ENCODE data around the gene CSRNP2. TPM values are rescaled to one million over a fixed set of nuclear protein-coding genes. Genes with fewer than 3 reads are reported as not detected.

Gene CSRNP2
- polyA plus RNA-seq, 1 donor from 2014 or later, result 4.6 TPM

DNA sequence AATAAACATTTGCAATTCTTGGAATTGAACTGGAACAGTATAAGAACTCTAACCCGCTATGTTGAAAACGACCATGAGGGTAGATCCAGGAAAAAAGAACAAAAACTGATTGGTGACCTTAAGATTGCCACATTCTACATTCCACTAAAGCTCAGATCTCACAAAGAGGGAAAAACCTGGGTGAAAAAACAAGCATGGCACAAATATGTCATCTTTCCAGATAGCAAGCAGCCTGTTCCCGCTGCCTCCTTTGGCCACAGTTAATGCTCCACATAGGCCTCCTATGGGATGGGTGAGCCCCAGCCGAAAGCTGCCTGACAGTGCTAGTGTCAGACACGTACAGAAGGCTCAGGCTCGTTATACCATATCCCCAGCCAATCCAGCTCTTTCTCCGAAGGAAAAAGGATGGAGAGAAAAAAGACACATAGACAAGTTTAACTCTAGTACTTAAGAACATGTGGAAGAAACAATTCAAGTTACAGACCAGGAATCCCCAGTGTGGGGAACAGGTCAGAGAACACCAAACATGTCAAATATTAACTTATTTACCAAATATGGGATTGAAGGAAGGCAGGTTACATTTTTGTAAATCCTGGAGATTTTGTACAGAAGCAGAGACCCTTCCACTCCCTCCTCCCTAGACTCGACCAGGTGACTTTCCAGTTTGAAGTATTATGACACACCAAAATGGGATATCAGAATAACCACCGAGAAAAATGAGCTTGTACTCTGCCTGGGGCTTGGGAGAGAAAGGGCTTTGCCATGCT, 20.6 kb downstream of the CSRNP2 start:
- Mint-ChIP-seq H3K36me3 (no peaks in the 10 kb centered on the region), H3K4me3 (no peak overlapping the region), H3K4me1 (no peaks in the 10 kb centered on the region), H3K27me3 (no peaks in the 10 kb centered on the region), H3K9me3 (no peaks in the 10 kb centered on the region), H3K27ac (no peak overlapping the region)

DNA sequence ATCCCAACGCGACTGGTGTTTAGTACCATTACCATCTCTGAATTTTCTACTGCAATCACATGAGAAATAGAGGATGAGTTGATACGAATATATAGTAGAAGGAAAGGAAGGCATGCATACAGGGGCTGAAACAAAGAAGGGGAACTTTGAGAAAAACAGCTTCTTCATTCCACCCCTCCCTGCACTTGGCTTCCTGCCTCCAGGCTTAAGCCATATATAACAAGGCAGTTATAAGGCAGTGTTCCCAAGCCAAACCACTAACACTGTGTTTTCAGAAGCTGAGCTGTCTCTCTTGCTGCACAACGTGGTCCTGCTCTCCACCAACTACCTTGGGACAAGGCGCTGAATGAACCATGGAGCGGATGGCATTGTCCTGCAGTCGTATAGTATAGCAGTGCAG, 24.3 kb downstream of the CSRNP2 start:
- Mint-ChIP-seq H3K9me3 (no peaks in the 10 kb centered on the region), H3K4me3 (no peak overlapping the region), H3K4me1 (no peaks in the 10 kb centered on the region), H3K36me3 (no peaks in the 10 kb centered on the region), H3K27ac (no peak overlapping the region), H3K27me3 (no peaks in the 10 kb centered on the region)

- no peaks in the 10 kb centered on the region for H3K27me3 Mint-ChIP-seq
- H3K27ac Mint-ChIP-seq, result peak overlapping the region in 1 of 3 donors; percentile 50
- H3K9me3 Mint-ChIP-seq, result no peaks in the 10 kb centered on the region
- H3K36me3 Mint-ChIP-seq, result peaks cover 1% of the 10 kb centered on the region
- no peak overlapping the region for H3K4me3 Mint-ChIP-seq
- H3K4me1 Mint-ChIP-seq, result peaks cover 0 to 3% (median 0%) of the 10 kb centered on the region in 3 donors
Measured at GRCh38 chr12:51056242-51056641, 27.2 kb downstream of the CSRNP2 start.

DNA sequence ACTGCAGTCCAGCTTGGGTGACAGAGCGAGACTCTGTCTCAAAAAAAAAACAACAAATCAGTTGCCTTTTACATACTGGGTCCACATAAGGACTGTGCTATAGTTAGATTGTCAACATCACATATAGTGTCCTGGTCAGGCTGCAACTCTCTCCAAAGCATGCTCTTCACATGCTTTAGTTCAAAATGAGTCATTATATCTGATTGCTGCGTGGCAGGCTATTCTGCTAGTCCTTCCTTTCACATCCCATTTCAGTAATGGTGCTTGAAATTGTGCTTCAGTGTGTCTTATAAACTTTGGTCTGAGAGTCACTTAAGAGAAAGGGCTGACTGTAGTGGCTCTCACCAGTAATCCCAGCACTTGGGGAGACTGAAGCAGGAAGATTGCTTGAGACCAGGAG, 28.3 kb downstream of the CSRNP2 start:
- Mint-ChIP-seq H3K4me3 (no peak overlapping the region), H3K27ac (no peak overlapping the region), H3K9me3 (no peaks in the 10 kb centered on the region), H3K4me1 (peaks cover 0 to 3% (median 0%) of the 10 kb centered on the region in 3 donors), H3K36me3 (peaks cover 1% of the 10 kb centered on the region), H3K27me3 (no peaks in the 10 kb centered on the region)

GRCh38 chr12:51051787-51052186, 31.6 kb downstream of the CSRNP2 start:
- H3K4me1 Mint-ChIP-seq, result peaks cover 17 to 27% (median 21%) of the 10 kb centered on the region in 3 donors
- H3K9me3 Mint-ChIP-seq, result no peaks in the 10 kb centered on the region
- H3K36me3 Mint-ChIP-seq, result peaks cover 1% of the 10 kb centered on the region
- no peak overlapping the region for H3K4me3 Mint-ChIP-seq
- H3K27me3 Mint-ChIP-seq, result no peaks in the 10 kb centered on the region
- H3K27ac Mint-ChIP-seq, result no peak overlapping the region

DNA sequence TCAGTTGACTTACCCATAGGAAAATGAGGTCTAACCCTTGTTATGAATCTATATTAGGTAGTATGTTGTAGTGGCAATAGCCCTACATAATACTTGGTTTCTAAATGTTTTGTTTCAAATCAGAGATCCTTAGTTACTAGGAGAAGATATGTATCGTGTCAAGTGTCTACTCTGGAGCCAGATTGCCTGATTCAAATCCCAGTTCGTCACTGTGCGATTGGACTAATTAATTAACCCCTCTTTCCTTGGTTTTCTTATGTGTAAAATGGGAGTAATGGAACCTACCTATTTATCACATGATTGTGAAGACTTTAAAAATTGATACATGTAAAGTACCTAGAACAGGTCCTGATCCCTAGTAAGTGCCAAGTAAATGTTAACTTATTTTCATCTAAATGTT, 33.9 kb downstream of the CSRNP2 start:
- H3K4me3 Mint-ChIP-seq, result peak overlapping the region; percentile 88 to 99 (median 96)
- peaks cover 1% of the 10 kb centered on the region for H3K36me3 Mint-ChIP-seq
- no peaks in the 10 kb centered on the region for H3K27me3 Mint-ChIP-seq
- H3K9me3 Mint-ChIP-seq, result no peaks in the 10 kb centered on the region
- H3K27ac Mint-ChIP-seq, result peak overlapping the region; percentile 86 to 97 (median 97)
- H3K4me1 Mint-ChIP-seq, result peaks cover 21 to 29% (median 24%) of the 10 kb centered on the region in 3 donors

DNA sequence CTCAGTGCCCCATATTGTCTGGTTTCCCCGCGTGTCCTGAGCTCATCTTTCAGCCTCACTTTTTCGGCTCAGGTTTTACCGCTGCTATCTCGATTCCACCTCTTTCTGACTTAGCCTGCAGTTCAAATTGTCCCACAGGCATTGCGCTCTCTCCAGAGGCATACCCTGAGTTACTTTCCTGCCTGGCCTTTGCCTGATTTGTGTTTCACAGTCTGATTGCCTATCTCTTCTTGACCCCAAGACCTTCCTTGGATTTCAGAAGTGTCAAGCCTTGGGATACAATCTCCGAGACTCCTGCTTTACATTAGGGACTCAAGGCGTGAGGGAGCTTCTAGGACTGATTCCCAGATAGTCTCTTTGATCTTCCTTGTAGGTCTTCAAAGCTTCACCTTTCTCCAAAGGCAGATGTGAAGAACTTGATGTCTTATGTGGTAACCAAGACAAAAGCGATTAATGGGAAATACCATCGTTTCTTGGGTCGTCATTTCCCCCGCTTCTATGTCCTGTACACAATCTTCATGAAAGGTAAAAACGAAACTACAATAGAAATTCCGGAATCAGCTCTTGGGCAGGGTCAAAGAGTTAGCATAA, 34.6 kb downstream of the CSRNP2 start:
- Mint-ChIP-seq H3K27me3 (no peaks in the 10 kb centered on the region), H3K9me3 (no peaks in the 10 kb centered on the region), H3K4me3 (peak overlapping the region; percentile 88 to 99 (median 96)), H3K36me3 (peaks cover 1% of the 10 kb centered on the region), H3K27ac (peak overlapping the region; percentile 86 to 97 (median 97)), H3K4me1 (peaks cover 21 to 29% (median 24%) of the 10 kb centered on the region in 3 donors)

DNA sequence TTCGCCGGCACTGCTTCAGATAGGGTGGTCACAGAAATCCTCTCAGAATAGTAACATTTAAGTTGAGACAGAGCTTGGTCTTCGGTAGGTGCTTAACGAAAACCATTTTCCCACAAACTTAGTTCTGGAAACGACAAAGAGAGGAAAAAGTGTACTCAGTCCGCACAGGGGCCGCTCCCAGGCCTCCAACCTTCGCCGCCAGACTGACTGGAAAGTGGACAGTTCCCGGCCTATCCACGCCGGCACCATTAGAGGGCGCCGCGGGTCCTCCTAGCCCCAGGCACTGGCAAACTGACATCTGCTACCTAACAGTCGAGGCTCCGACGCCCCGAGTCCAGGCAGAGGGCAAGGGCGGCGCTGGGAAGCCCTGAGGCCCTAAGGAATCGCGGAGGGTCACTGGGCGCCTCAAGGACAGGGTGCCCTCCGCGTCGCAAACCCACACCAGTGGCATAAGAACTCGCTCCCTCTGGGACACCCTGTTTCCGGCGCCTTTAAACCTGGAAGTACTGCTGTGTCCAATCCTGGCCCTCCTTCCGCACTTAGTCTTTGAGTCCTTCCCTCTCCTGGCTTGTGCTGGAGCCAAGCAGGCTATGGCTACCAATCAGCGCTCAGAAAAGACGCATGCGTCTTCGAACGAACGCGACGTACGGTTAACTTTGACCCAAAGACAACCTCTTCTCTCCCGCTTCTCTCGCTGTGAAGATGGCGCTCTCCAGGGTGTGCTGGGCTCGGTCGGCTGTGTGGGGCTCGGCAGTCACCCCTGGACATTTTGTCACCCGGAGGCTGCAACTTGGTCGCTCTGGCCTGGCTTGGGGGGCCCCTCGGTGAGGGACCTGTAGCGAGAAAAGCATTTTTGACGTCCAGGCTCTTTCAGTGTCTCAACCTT, 35.5 kb downstream of the CSRNP2 start, which contains the start of gene LETMD1:
TSS of gene LETMD1 (plus strand) at position 673 of the 886 bp plus-strand sequence. CDS start at position 703, 30 bp downstream.
- H3K4me3 Mint-ChIP-seq, result peak within 1 kb of the TSS; percentile 88 to 99 (median 96)
- H3K27ac Mint-ChIP-seq, result peak within 1 kb of the TSS; percentile 86 to 97 (median 97)
- peaks cover 1% of the 10 kb centered on the region for H3K36me3 Mint-ChIP-seq
- H3K9me3 Mint-ChIP-seq, result no peaks in the 10 kb centered on the region
- H3K4me1 Mint-ChIP-seq, result peaks cover 21 to 29% (median 24%) of the 10 kb centered on the region in 3 donors
- no peaks in the 10 kb centered on the region for H3K27me3 Mint-ChIP-seq

DNA sequence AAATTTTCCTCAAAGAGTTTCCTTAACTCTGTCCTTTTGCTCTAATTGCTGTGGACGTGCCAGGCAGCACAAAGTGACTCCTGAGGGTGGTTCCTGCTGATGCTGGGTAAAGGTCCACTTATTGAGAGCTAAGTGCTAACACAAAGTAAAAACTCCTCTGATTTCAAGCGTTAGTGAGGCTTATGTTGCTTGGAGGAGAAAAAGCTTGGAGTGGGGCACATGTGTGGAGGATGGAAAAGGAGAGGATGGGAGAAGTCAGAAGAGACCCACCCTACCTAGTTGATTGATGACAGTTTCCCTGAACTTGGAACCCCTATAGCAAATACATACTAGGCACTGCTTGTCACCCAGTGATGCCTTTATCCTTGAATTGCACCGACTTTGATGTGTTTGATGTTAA, 47.1 kb downstream of the CSRNP2 start:
- no peaks in the 10 kb centered on the region for H3K9me3 Mint-ChIP-seq
- no peak overlapping the region for H3K4me3 Mint-ChIP-seq
- H3K27me3 Mint-ChIP-seq, result no peaks in the 10 kb centered on the region
- peaks cover 0 to 2% (median 0%) of the 10 kb centered on the region in 3 donors for H3K4me1 Mint-ChIP-seq
- no peaks in the 10 kb centered on the region for H3K36me3 Mint-ChIP-seq
- H3K27ac Mint-ChIP-seq, result no peak overlapping the region

GRCh38 chr12:51033457-51034089, 49.8 kb downstream of the CSRNP2 start:
- Mint-ChIP-seq H3K9me3 (no peaks in the 10 kb centered on the region), H3K27me3 (peaks cover 3% of the 10 kb centered on the region), H3K36me3 (no peaks in the 10 kb centered on the region), H3K4me3 (no peak overlapping the region), H3K27ac (no peak overlapping the region), H3K4me1 (peaks cover 0 to 2% (median 0%) of the 10 kb centered on the region in 3 donors)

GRCh38 chr12:51033048-51033447, 50.3 kb downstream of the CSRNP2 start:
- H3K27me3 Mint-ChIP-seq, result peaks cover 3% of the 10 kb centered on the region
- H3K4me1 Mint-ChIP-seq, result peaks cover 2 to 4% (median 3%) of the 10 kb centered on the region in 3 donors
- no peak overlapping the region for H3K27ac Mint-ChIP-seq
- no peaks in the 10 kb centered on the region for H3K36me3 Mint-ChIP-seq
- no peaks in the 10 kb centered on the region for H3K9me3 Mint-ChIP-seq
- H3K4me3 Mint-ChIP-seq, result peak overlapping the region in 1 of 4 donors; percentile 63

DNA sequence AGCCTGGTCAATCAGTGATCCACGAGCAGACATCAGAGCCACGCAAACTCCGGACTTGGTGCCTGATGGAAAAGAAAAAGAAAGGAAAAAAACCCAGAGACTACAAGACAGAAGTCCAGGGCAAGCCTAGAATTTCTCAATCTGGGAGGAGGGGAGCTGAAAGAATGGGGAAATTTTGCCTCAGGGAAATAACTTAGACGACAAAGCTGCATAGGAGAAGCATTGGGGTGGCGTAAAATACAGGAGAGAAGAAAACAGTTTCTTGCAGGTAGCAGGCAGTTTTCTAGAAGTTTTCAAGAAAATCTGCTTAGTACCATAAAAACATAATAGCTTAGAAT, 54.6 kb downstream of the CSRNP2 start:
- H3K27me3 Mint-ChIP-seq, result peaks cover 3% of the 10 kb centered on the region
- H3K9me3 Mint-ChIP-seq, result no peaks in the 10 kb centered on the region
- no peak overlapping the region for H3K27ac Mint-ChIP-seq
- peak overlapping the region in 1 of 4 donors; percentile 69 for H3K4me3 Mint-ChIP-seq
- peaks cover 22 to 25% (median 22%) of the 10 kb centered on the region in 3 donors for H3K4me1 Mint-ChIP-seq
- H3K36me3 Mint-ChIP-seq, result no peaks in the 10 kb centered on the region

DNA sequence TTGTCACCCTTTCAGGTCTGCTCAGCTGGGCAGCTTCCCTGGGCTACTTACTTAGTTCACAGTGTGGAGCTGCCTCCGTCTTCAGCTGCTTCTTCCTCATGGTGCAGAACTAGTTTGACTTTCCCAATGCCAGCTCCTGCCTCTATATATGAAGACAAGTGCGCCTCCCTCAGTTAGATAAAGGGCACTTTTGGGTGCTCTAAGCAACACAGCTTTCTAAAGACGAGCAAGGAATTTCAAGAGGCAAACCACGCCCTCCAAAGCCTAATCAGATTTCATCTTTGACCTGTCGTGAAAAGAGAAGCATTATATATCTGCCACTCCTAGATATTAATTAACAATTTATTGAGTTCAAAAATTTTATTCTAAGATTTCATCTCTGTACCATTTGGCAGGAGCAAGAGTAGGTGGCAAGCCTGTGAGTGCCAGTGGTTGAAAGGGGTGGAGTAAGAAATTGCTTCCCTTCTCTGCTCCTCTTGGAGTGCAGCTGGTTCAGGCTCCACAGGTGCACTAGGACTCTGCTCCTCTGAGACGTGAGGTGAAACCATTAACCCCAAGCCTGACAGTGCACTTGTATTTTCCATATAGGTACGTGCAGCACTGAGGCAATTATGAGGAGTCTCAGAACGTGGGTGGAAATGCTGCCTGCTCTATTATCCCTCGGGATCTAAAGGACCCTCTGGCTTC, 55.1 kb downstream of the CSRNP2 start:
- Mint-ChIP-seq H3K27me3 (peaks cover 3% of the 10 kb centered on the region), H3K36me3 (no peaks in the 10 kb centered on the region), H3K4me1 (peaks cover 22 to 25% (median 22%) of the 10 kb centered on the region in 3 donors), H3K9me3 (no peaks in the 10 kb centered on the region), H3K4me3 (peak overlapping the region in 3 of 4 donors; percentile 60 to 86 (median 78)), H3K27ac (peak overlapping the region in 1 of 3 donors; percentile 66)

DNA sequence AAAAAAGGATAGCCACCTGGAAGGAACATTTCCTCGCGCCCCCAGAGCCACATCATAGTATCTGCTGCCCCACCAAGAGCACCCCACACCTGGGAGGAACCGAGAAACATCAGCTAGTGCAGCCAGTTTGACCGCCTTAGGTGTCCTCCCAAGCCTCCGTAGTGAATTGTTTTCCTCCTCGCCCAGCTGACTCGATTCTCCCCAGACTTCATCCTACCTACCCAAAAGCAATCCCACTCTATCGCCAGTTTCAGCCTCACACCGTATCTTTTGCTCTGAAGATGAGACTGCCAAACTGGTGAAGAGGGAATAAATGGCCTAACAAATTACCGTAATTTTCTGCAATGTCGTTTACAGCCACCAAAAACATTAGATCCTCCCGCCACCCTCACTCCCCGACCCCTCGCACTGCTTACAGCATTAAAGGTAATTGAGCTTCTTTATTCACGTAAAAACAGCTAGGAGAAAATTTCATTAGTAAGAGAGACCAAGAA, 56.0 kb downstream of the CSRNP2 start:
- H3K4me1 Mint-ChIP-seq, result peaks cover 22 to 27% (median 22%) of the 10 kb centered on the region in 3 donors
- H3K27ac Mint-ChIP-seq, result no peak overlapping the region
- H3K27me3 Mint-ChIP-seq, result peaks cover 3% of the 10 kb centered on the region

More for the DNA sequence above, 56.0 kb downstream of the CSRNP2 start:
- H3K36me3 Mint-ChIP-seq, result peaks cover 2% of the 10 kb centered on the region
- no peaks in the 10 kb centered on the region for H3K9me3 Mint-ChIP-seq
- H3K4me3 Mint-ChIP-seq, result peak overlapping the region; percentile 44 to 86 (median 70)
